H1 (cell line): ENCODE results near the gene NDRG2. TPM values are rescaled to one million over a fixed set of nuclear protein-coding genes. Genes with fewer than 3 reads are reported as not detected.
A peak's percentile ranks its signal among the peaks of the same experiment; 100 is the strongest.

Experiments
- CTCF ChIA-PET: fragments of 300-600 bp; sonication (Branson Sonifier 250); formaldehyde crosslinking; loops from one replicate; lab custom pipeline; 2021; ENCODE audit not compliant: partially characterized antibody; lab: Charles Lee
- POLR2A ChIA-PET: fragments of 300-600 bp; sonication (Branson Sonifier 250); formaldehyde crosslinking; loops from one replicate; lab custom pipeline; 2021; ENCODE audit warnings: inconsistent platforms; ENCODE audit not compliant: partially characterized antibody; lab: Charles Lee
- DNase-seq, 2 experiments: peaks; one replicate each; pipeline versions ENCODE4 v3.0.0 to v3.0.0-alpha.2; 2010 to 2022; ENCODE audit warnings: low spot score in 2 of 2, low read depth in 1 of 2, mixed read lengths in 1 of 2
- FAIRE-seq: peaks from 2 replicates; lab custom pipeline; 2011; peaks lifted over from hg19 to GRCh38; lab: Jason Lieb, UNC
- H2AFZ ChIP-seq: 2 replicates; pipeline ENCODE4 v1.8.1; 2012; ENCODE audit warnings: low read length, inconsistent platforms
- H2AK5ac ChIP-seq: 2 replicates; pipeline ENCODE4 v1.6.1; 2013; ENCODE audit warnings: low read depth, low read length
- H2BK120ac ChIP-seq: replicated peaks from 2 replicates; pipeline ENCODE3; 2013; ENCODE audit warnings: low read depth, low read length, inconsistent platforms
- H2BK12ac ChIP-seq: 2 replicates; pipeline ENCODE4 v1.6.1; 2013; ENCODE audit warnings: low read depth, low read length
- H2BK15ac ChIP-seq: 2 replicates; pipeline ENCODE4 v1.6.1; 2013; ENCODE audit warnings: low read length
- H2BK20ac ChIP-seq: 2 replicates; pipeline ENCODE4 v1.6.1; 2013; ENCODE audit warnings: low read length
- H2BK5ac ChIP-seq: 2 replicates; pipeline ENCODE4 v1.6.1; 2013; ENCODE audit warnings: low read depth, low read length
- H3K14ac ChIP-seq: 2 replicates; pipeline ENCODE4 v1.6.1; 2013; ENCODE audit warnings: inconsistent platforms; ENCODE audit not compliant: insufficient read length
- H3K18ac ChIP-seq: 2 replicates; pipeline ENCODE4 v1.6.1; 2013; ENCODE audit warnings: low read length; ENCODE audit errors: extremely low read depth
- H3K23ac ChIP-seq: 2 replicates; pipeline ENCODE4 v1.6.1; 2013; ENCODE audit warnings: inconsistent platforms; ENCODE audit not compliant: insufficient read length
- H3K23me2 ChIP-seq: 2 replicates; pipeline ENCODE4 v1.6.1; 2013; ENCODE audit warnings: low read depth, low read length
- H3K27ac ChIP-seq: 2 replicates; pipeline ENCODE4 v1.6.1; 2011; ENCODE audit warnings: low read depth, low read length, inconsistent platforms
- H3K27me3 ChIP-seq, 4 experiments: replicated peaks in 1 of 4; 1 replicate in 1 of 4; 2 replicates in 3 of 4; pipeline versions ENCODE4 v1.6.1 to v1.8.1; 2011 to 2013; ENCODE audit warnings: low read length in 3 of 4, mild to moderate bottlenecking in 3 of 4, inconsistent platforms in 2 of 4, mixed read lengths in 2 of 4, moderate library complexity in 1 of 4; ENCODE audit not compliant: control insufficient read depth in 3 of 4, insufficient read depth in 3 of 4; ENCODE audit errors: extremely low read depth in 1 of 4
- H3K36me3 ChIP-seq, 4 experiments: 2 replicates each; pipeline versions ENCODE4 v1.6.1 to v1.8.1; 2011 to 2013; ENCODE audit warnings: mild to moderate bottlenecking in 4 of 4, low read length in 3 of 4, moderate library complexity in 2 of 4, control low read depth in 1 of 4, inconsistent platforms in 1 of 4; ENCODE audit not compliant: insufficient read depth in 4 of 4, control insufficient read depth in 2 of 4
- H3K4ac ChIP-seq: replicated peaks from 2 replicates; pipeline ENCODE3; 2013; ENCODE audit warnings: low read length, low read depth, mixed read lengths, inconsistent platforms; ENCODE audit not compliant: insufficient read length
- H3K4me1 ChIP-seq, 4 experiments: replicated peaks in 1 of 4; 1 replicate in 1 of 4; 2 replicates in 3 of 4; pipeline versions ENCODE4 v1.6.1 to v1.8.1; 2011 to 2013; ENCODE audit warnings: low read length in 3 of 4, inconsistent platforms in 2 of 4, mixed read lengths in 1 of 4; ENCODE audit not compliant: insufficient read depth in 4 of 4, control insufficient read depth in 3 of 4
- H3K4me2 ChIP-seq, 2 experiments: 2 replicates each; pipeline versions ENCODE4 v1.6.1 to v1.8.1; 2011 to 2013; ENCODE audit warnings: low read depth in 2 of 2, low read length in 2 of 2, control low read depth in 1 of 2, inconsistent platforms in 1 of 2, mild to moderate bottlenecking in 1 of 2; ENCODE audit not compliant: insufficient read depth in 1 of 2
- H3K4me3 ChIP-seq, 4 experiments: fragments of 200-600, 300-600 bp in 1 of 4; sonication (generic), shearing (Covaris generic), sonication (Bioruptor Twin) in 1 of 4; 2 replicates each; pipeline versions ENCODE4 v1.5.1 to v1.8.1; 2011 to 2016; ENCODE audit warnings: low read length in 4 of 4, low read depth in 3 of 4, control low read depth in 2 of 4, inconsistent platforms in 2 of 4, mild to moderate bottlenecking in 2 of 4, mixed read lengths in 1 of 4, moderate library complexity in 1 of 4; ENCODE audit not compliant: insufficient read depth in 2 of 4; ENCODE audit errors: extremely low read depth in 1 of 4
- H3K56ac ChIP-seq: replicated peaks from 2 replicates; pipeline ENCODE3; 2013; ENCODE audit warnings: low read depth, mild to moderate bottlenecking, mixed read lengths, low read length, inconsistent platforms; ENCODE audit not compliant: insufficient read length
- H3K79me1 ChIP-seq: 2 replicates; pipeline ENCODE4 v1.6.1; 2013; ENCODE audit warnings: low read depth, low read length, control low read depth
- H3K79me2 ChIP-seq, 2 experiments: 2 replicates each; pipeline versions ENCODE4 v1.6.1 to v1.8.1; 2012 to 2013; ENCODE audit warnings: low read length in 2 of 2, mild to moderate bottlenecking in 2 of 2, inconsistent platforms in 1 of 2; ENCODE audit not compliant: insufficient read depth in 2 of 2, control insufficient read depth in 1 of 2
- H3K9ac ChIP-seq, 4 experiments: replicated peaks in 1 of 4; 1 replicate in 1 of 4; 2 replicates in 3 of 4; pipeline versions ENCODE4 v1.6.1 to v1.8.1; 2011 to 2013; ENCODE audit warnings: low read depth in 3 of 4, low read length in 3 of 4, control low read depth in 2 of 4, mild to moderate bottlenecking in 2 of 4, moderate library complexity in 2 of 4, inconsistent platforms in 1 of 4; ENCODE audit errors: extremely low read depth in 1 of 4
- H3K9me3 ChIP-seq, 2 experiments: 2 replicates each; pipeline versions ENCODE4 v1.6.1 to v1.8.1; 2012 to 2013; ENCODE audit warnings: mild to moderate bottlenecking in 2 of 2, moderate library complexity in 2 of 2, control low read depth in 1 of 2, inconsistent platforms in 1 of 2, low read depth in 1 of 2, low read length in 1 of 2, mixed read lengths in 1 of 2; ENCODE audit not compliant: insufficient read depth in 2 of 2
- H4K20me1 ChIP-seq, 2 experiments: replicated peaks in 1 of 2; 2 replicates each; pipeline versions ENCODE3 to v1.8.1; 2011 to 2013; ENCODE audit warnings: inconsistent platforms in 2 of 2, low read length in 2 of 2, mild to moderate bottlenecking in 1 of 2; ENCODE audit not compliant: insufficient read depth in 2 of 2, control insufficient read depth in 1 of 2
- H4K5ac ChIP-seq: 2 replicates; pipeline ENCODE4 v1.6.1; 2013; ENCODE audit warnings: low read length, low read depth, mixed read lengths, inconsistent platforms; ENCODE audit not compliant: insufficient read length
- H4K8ac ChIP-seq: 2 replicates; pipeline ENCODE4 v1.8.0; 2013; ENCODE audit warnings: mild to moderate bottlenecking, moderate library complexity, low read length, inconsistent platforms; ENCODE audit not compliant: insufficient read depth; ENCODE audit errors: extremely low read depth
- H4K91ac ChIP-seq: replicated peaks from 2 replicates; pipeline ENCODE3; 2013; ENCODE audit warnings: low read length, mixed read lengths, inconsistent platforms; ENCODE audit not compliant: insufficient read length
- CREB1 ChIP-seq: IDR thresholded peaks from 2 replicates; pipeline ENCODE4 v1.6.1; 2012; ENCODE audit warnings: inconsistent platforms
- HDAC2 ChIP-seq, 2 experiments: fragments of 300-600 bp in 1 of 2; sonication (generic) in 1 of 2; IDR thresholded peaks; 2 replicates each; pipeline ENCODE4 v1.6.1; 2011 to 2012; ENCODE audit warnings: low read depth in 2 of 2, low read length in 2 of 2, mild to moderate bottlenecking in 2 of 2, moderate library complexity in 2 of 2, borderline replicate concordance in 1 of 2, inconsistent platforms in 1 of 2
- RNF2 ChIP-seq: fragments of 200-900, 300-1000 bp; sonication (generic); IDR thresholded peaks from 2 replicates; pipeline ENCODE4 v1.7.1; 2016; ENCODE audit warnings: borderline replicate concordance, low read depth, mild to moderate bottlenecking, antibody characterized with exemption, low read length; ENCODE audit not compliant: poor library complexity, severe bottlenecking; ENCODE audit errors: missing control alignments
- TCF12 ChIP-seq: IDR thresholded peaks from 2 replicates; pipeline ENCODE4 v1.6.1; 2011; ENCODE audit warnings: low read depth, mild to moderate bottlenecking, low read length
- WGBS, 2 experiments: shearing (Covaris generic) in 1 of 2; methylation state at CpG; one replicate each; pipeline versions ENCODE4 v1.1.6 to v1.1.7; 2013 to 2015; ENCODE audit warnings: low lambda C conversion rate in 2 of 2, mixed read lengths in 2 of 2, inconsistent platforms in 1 of 2, low coverage in 1 of 2, missing lambda C conversion rate in 1 of 2; ENCODE audit not compliant: insufficient replicate concordance in 2 of 2, insufficient coverage in 1 of 2, insufficient read length in 1 of 2; ENCODE audit errors: extremely low coverage in 1 of 2, missing lambda C conversion rate in 1 of 2; 5-methylcytosine and 5-hydroxymethylcytosine counted together
- polyA plus RNA-seq, 7 experiments: library from polyadenylated mRNA; depleted of rRNA in 3 of 7; stranded (reverse) in 5 of 7; unstranded in 2 of 7; fragments of >200 nt in 5 of 7; fragments of 200-250 nt in 2 of 7; gene quantifications; 1 replicate in 5 of 7; 2 replicates in 1 of 7; 4 replicates in 1 of 7; pipeline versions ENCODE4 v1.2.1 to v1.2.3, GENCODE V29; 2011 to 2013; ENCODE audit warnings: missing spikeins in 2 of 7, mixed read lengths in 2 of 7
- total RNA-seq: library from RNA; stranded (reverse); fragmentation: NEBNext Ultra II Directional; extraction: Animal tissue kit (Norgen Biotek cat#: 25700); gene quantifications from 2 replicates; pipeline ENCODE4 v1.2.1, GENCODE V29; 2021

Gene NDRG2
- total and polyA plus RNA-seq, 2 of the 8 experiments (the other 6 are each of a cell fraction or from before 2014, with no cell fraction given) = 29.9 to 48.6 TPM

GRCh38 chr14:21040370-21040925, 15.6 kb upstream of the NDRG2 start:
- Histone ChIP-seq H3K14ac (no peak overlapping the region), H4K20me1 (no peaks in the 10 kb centered on the region), H3K4me3 (no peak overlapping the region), H2BK12ac (peak overlapping the region; percentile 46; the same call in 1 of the 2 replicates), H3K9me3 (no peaks in the 10 kb centered on the region), H2BK15ac (peak overlapping the region; percentile 41; the same call in 1 of the 2 replicates), H3K27me3 (peaks cover 0 to 3% (median 0%) of the 10 kb centered on the region in 4 experiments; a peak in 1 of 7 replicates), H4K91ac (no peak overlapping the region), H3K4ac (no peak overlapping the region), H2BK5ac (no peak overlapping the region), H3K79me1 (no peaks in the 10 kb centered on the region), H3K79me2 (no peaks in the 10 kb centered on the region), H3K27ac (no peak overlapping the region), H2AFZ (no peak overlapping the region), H3K56ac (no peak overlapping the region), H3K23me2 (peaks cover 2% of the 10 kb centered on the region; the same call in 1 of the 2 replicates), H3K4me1 (peaks cover 8 to 11% (median 10%) of the 10 kb centered on the region in 4 experiments; a peak in 6 of 7 replicates), H4K5ac (no peak overlapping the region), H4K8ac (no peak overlapping the region), H3K9ac (no peak overlapping the region), H2BK120ac (no peak overlapping the region), H3K23ac (no peak overlapping the region), H2BK20ac (no peak overlapping the region), H3K36me3 (no peaks in the 10 kb centered on the region), H2AK5ac (no peak overlapping the region), H3K4me2 (no peak overlapping the region), H3K18ac (no peak overlapping the region)
- no peak for FAIRE-seq
- ChIA-PET CTCF (interaction anchor here (0.8 to 7.2 kb wide), 33 partner anchors 8 to 349 kb away, joined by 3 to 371 read pairs (median 7); partner anchors contain the start of genes ARHGEF40, NDRG2, RNASE8 and SLC39A2), POLR2A (interaction anchor here (0.9 to 4.4 kb wide), 12 partner anchors 9 to 49 kb away, joined by 3 to 36 read pairs (median 4); partner anchors contain the start of genes ARHGEF40, NDRG2 and TPPP2)
- no peak for DNase-seq
- WGBS, 2 experiments = 85% methylated on average over 8 of the region's 8 CpGs; no CpG with 5 or more reads in 1 of the 2 experiments
- TF ChIP-seq TCF12 (no peak), RNF2 (no peak), CREB1 (no peak), HDAC2 (IDR thresholded peaks at IDR 0.05; ENCODE audit: borderline replicate concordance in 1 of 2, low read depth in 2 of 2, low read length in 2 of 2) (no peak)
